Activated CD4-positive, alpha-beta T cell treated with anti-CD3 and anti-CD28 coated beads, Interleukin-2, Interleukin-6, amounts not matched to agents 100 ng/mL and 50 ng/mL, durations not matched to agents 16 hours and 8 hours (primary cell): ENCODE data around the gene PRDM11.
"Not testable (repeated sequence)": the region's sequence is repeated elsewhere in the genome, so short reads cannot be mapped to it uniquely, and the experiment has no call there.

Experiments used
- DNase-seq: peaks from one replicate; pipeline ENCODE4 v3.0.0-alpha.2; 2020

Gene PRDM11

DNA sequence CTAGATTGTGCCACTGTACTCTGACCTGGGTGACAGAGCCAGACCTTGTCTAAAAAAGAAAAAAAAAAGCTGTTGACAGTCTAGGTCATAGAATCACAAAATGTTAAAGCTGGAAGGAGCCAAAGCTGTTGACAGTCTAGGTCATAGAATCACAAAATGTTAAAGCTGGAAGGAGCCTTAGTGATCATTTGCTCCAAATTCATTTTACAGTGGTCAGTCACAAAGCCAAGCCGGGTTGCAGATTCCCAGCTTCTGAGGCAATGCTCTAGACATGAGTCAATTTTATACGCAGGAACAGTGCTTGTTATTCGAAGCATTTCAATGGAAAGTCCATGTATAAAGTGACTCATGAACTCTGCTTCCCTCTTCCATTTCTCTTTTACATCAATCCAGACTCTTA is 92.3 kb downstream of the PRDM11 start:
- no peak for DNase-seq

DNA sequence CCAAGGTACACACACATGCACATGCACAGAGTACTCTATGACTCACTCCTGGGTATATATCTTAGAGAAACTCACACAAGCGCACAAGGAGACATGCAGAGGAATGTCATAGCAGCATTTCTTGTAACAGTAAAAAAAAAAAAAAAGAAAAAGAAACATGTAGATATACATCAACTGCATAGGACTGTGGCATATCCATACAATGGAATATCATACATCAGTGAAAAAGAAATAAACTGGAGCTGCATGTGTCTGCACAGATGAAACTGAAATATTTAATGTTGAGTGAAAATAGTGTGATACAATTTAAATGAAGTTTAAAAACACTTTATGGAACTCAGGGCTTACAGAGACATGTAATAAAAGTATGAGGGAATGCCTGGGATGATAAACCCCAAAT is 93.3 kb downstream of the PRDM11 start:
- no peak for DNase-seq

DNA sequence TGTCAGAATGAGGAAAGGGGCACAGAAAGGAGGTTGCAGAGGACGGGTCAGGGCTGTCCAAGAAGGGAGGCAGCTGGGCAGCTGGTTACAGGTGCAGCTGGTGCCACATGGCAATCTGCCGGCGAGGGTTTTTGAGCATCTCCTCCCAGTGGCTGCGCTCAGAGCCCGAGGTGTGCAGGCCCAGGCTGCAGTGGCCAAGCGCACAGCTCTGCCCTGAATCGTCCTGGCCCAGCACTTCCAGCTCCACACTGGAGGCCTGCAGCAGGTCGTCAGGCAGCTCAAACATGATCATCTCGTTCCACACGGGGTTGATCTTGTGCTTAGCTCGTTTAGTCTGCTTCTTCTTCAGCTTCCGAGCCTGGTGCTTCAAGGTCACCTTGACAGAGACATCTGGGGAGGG is 97.5 kb downstream of the PRDM11 start:
- no peak for DNase-seq

DNA sequence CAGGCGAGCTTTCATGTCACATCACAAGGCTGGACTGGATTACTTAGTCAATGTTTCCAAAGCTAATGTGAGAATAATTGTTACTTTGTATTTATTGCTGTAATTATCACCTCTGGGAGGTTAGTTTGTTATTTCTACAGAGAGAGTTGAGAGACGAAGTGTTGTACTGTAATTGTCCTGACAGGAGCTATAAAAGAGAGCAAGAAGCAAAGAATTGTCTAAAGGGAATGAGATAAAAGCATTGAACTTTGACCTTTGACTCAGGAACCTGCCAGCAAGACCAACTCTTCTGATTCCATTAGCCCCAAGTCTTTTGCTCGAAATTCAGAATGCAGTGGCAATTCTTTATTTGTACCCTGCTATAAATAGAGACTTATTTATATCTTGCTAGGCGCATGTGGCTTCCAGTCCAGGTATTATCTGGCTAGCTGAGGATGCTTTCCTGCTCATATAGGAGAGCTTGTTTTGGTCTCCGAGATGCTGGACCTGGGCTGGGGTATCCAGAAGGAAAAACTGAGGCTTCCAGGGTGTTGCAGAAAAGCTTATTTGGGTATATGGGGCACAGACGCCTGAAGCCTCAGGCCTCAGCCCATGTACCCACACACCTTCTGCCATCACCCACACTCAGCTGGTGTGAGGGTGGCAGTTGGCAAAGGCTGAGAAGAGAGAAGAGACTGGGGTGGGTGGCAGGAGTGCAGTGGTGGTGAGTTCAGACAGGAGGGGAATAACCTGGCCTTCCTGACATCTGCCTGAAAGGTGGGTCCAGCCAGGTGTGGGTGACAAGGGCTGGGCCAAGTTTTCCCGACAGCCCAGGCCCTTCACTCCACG is 99.0 kb downstream of the PRDM11 start:
- no peak for DNase-seq

DNA sequence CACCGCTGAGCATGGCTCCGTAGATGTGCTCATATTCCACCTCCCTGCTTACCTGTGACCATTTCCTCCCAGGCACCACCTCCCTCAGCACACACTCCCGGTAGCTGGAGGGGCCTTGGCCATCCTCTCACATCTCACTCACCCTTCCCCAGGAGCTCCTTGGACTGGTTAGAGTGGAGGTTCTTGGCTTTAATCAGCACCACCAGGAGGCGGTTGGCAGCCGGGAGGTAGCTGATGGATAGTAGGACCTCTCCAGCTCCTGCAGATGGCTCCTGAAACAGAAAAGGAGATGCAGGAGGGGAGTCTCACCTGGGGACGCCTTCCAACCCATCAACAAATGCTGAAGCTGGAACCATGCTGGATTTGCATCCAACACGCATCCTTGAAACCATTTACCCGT is 99.8 kb downstream of the PRDM11 start:
- DNase-seq, result no peak

DNA sequence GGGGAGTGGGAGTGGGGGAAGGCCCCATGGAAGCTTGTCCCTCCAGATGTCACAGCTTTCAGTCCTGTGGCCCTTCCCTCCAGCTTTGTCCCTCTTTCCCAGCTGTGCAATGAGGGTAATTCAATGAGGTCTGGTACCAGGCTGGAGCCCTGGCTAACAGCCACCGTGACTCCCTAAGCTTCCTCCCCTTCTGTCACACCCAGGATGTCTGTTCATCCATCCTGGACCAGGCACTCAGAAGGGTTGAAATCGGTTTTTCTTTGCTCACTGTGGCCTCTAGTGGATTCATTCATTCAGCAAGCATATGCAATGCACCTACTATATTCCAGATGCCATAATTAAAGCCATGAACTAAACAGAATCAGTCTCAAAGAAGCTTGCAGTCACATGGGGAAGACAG is 101.0 kb downstream of the PRDM11 start:
- no peak for DNase-seq

DNA sequence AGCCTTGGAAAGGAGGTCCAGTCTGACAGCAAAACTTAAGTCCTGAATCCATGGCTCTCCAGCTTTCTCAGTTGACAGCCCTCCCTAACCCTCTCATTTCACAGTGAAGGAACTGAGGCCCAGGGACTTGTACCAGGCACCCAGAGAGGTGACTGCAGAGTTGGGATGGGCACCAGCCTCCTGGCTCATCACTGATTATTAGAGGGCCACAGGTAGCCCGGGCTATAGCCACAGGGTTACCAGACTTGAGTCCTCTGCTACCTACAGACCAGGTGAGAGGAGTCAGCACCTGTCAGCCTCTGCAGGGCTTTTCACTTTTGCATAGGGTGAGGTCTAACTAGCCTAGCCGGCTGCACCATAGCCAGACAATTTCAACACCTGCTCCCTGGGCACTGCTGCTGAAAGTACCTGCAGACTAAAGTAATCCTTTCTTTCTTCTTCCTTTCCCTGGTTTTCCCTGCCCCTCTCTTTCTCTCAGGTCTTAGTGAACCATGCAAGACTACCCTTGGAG is 102.1 kb downstream of the PRDM11 start:
- no peak for DNase-seq

DNA sequence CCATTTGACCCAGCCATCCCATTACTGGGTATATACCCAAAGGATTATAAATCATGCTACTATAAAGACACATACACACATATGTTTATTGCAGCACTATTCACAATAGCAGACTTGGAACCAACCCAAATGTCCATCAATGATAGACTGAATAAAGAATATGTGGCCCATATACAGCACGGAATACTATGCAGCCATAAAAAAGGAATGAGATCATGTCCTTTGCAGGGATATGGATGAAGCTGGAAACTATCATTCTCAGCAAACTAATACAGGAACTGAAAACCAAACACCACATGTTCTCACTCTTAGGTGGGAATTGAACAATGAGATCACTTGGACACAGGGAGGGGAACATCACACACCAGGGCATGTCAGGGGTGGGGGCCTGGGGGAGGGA is 102.9 kb downstream of the PRDM11 start:
- not testable (repeated sequence) for DNase-seq

DNA sequence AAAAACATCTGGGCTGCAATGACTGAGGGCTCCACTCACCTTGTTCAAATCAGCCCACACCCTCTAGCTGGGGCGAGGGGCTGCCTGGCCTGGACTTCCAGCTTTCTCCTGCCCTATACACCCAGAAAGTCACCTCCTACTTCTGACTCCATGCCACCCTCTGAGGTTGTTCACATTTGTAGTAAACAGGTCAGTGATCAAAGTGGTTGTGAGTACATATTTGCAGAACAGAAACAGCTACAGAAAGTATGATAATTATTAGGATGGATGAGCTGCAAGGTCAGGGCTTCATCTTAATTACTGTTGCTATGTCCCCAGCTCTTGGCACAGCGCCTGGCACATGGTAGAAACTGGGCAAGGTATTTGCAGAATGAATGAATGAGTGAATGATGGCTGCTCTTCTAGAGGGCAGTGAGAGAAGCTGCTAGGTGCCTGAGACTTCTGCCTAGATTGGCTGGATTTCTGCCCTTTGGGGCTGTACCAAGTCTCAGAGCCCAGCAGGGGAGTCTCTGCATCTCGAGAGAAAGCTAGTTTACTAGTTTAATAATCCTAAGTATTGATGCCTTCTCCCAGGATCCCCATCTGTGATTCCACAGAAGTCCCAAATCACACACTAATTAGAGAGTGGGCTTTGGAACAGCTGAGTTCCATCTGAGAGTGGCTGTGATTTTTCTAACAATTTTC is 103.7 kb downstream of the PRDM11 start:
- no peak for DNase-seq

DNA sequence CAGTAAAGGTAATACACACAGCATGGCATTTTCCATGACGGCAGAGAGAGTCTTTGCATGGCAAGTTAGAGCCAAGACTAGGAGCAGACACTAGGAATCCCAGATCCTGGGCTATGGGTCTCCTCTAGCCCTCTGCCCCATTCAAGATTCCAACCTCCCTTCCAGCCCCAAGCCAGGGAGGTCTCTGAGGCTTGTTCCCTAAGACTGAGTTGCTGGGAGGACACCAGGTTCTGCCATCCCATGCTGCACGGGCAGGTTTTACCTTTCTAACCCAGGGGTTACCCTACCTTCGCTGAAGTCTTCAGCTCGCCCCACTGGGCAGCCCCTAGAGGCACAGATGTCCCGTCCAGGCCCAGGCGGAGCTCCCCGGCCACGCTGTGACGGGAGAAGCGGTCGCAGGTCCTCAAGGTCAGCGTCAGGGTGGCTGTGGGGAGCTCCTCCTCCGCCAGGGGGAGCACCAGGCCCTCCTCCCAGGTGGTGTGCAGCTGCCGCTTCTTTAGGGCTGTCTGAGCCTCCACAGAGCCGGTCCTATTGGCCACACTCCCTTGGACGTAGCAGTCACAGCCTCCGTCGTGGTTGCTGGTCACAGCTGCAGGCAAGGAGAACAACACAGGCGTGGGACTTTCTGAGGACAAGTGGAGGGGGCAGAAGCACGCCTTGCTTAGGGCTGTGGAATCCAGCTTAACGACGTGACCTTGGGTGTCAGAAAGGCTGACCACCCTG is 105.9 kb downstream of the PRDM11 start:
- peak; percentile 46 for DNase-seq

DNA sequence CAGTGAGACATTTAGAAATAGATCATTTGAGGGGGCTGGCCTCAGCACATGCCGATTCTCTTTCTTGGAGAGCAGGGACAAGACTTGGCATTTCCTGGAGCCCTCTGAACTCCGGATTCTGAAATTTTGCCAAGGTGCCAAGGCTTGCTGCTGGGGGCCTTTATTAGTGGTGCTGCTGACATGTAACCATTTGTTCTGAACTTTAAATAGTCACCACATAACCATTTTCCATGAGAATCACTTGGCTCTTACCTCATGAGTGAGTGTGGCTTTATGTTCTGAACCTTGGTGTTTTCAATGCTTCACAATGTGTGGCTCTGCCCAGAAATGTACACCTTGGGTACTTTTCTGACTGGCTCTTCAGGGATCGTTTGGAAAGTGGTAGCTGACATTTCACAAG is 106.4 kb downstream of the PRDM11 start:
- DNase-seq, result no peak

DNA sequence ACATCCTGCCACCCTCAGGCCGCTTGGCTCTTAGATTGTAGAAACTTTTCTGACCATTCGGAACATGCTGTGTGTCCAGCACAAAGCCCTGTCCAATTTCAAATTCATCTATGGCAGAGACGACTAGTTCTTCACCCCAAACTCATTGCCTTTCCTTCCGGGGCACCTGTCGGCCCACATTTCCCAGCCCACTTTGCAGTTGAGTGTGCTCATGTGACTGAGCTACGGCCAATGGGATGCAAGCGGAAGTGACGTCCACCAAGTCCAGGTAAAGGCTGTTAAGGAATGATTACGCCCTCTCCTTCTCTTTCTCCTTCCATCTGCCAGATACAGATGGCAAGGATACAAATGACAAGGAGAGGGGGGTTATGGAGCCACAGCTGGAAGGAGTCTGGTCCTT is 107.2 kb downstream of the PRDM11 start:
- DNase-seq, result no peak

DNA sequence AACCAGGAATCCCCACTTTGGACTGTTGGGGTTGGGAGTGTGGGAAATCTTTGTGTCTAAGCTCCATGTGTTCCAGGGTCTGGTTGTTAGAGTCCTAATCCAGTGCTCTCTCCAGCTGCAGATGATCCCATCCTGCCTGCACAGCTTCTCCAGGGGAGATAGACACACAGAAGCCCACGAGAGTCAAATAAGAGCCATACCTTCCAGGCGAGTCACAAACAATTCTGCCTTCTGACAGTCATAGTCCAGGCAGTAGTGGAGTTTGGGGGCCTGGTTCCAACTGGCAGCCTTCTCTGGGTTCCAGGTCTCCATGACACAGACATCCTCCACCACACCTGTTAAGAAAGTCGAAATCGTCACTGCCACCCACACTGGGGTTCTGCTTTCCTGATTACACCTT is 107.6 kb downstream of the PRDM11 start:
- DNase-seq, result no peak

DNA sequence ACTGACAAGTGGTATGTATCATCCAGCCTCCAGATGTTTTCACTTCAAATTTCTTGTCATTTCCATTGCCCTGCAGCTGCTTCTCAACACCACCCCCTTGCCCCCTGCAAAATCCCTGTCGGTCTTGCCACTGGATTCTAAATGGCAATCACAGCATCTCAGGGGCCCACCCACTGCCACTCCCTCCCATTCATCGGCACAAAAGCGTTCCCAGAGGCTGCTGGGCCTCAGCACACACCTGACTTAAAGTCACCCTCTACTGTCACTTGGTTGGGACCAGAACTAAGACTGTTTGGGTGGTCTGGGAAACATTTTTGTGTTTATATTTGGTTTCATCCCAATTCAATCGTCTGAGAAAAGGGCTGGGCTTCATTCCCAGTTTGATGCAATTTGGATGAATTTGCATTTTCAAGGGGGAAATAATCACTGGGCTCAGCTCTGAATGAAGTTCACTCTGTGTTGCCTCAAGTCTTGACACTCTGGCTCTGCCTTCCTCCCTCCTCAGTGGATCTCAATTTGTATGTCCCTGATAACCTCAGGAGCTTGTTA is 112.6 kb downstream of the PRDM11 start:
- no peak for DNase-seq

DNA sequence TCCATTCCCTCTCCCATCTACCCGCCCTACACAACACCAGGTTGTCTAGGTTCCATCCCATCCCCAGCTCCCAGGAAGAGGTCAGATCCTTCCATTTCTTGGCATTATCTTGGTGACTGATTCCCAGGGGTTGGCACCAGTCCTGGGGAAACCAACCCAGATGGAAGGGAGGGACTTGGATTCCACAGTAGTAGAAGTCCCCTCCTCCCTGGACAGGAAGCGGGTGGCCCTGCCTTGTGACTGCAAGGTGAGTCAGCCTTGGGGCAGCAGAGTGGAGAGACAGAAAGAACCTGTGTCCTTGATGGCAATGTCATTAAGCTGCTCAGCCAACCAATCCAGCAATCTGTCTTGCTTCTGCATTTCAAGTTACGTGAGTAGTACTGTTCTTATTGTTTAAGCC is 113.2 kb downstream of the PRDM11 start:
- no peak for DNase-seq

DNA sequence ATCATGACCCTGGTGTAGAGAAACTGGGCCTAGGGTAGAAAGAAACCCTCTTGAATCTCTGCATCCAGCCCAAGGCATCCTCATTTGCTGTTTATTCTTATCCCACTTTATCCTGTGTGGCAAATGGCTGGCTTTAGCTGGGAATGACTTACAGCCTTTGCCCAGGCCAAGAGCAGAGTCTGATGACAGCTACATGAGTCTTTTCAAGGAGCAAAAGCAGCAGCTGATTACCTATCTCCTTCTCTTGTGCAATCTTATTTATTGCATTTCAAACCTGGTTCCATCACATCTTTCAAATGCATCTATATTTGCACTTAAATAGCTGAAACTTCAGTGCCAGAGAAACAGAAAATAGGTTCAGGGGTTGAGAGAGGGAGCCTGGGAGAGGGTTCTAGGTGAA is 113.6 kb downstream of the PRDM11 start:
- no peak for DNase-seq

DNA sequence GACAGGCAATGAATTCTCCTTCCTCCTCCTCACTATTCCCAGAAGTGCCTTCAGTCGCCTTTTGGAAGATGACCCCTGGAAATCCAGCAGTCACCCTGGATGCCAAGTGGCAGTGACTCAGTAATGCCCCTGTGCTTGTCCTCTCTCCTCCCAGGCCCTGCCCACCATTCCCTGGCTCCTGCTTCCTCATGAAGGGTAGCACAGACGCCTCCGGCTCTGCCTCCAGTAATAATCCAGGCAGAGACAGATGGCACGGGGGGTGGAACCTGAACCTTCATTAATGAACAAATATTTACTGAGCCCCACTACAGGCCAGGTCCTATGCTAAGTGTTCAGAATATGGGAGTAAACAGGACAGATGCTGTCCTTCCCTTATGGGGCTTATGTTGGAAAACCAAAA is 116.5 kb downstream of the PRDM11 start:
- no peak for DNase-seq

DNA sequence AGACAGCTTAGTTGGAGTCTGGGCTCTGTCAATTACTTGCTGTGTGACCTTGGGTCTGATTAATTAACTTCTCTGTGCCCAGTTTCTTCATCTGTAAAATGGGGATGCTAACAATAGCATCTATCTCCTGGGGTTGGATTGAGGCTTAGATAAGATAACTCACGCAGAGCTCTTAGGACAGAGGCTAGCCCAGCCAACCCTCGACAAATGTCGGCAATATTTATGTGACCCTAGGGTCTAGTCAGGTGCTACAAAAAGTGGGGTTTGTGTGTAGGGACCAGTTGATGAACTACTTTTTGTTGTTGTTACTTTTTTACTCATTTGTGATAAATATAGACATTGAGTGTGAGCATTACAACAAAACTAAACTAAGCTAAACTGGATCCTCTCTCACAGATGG is 117.3 kb downstream of the PRDM11 start:
- DNase-seq, result no peak

DNA sequence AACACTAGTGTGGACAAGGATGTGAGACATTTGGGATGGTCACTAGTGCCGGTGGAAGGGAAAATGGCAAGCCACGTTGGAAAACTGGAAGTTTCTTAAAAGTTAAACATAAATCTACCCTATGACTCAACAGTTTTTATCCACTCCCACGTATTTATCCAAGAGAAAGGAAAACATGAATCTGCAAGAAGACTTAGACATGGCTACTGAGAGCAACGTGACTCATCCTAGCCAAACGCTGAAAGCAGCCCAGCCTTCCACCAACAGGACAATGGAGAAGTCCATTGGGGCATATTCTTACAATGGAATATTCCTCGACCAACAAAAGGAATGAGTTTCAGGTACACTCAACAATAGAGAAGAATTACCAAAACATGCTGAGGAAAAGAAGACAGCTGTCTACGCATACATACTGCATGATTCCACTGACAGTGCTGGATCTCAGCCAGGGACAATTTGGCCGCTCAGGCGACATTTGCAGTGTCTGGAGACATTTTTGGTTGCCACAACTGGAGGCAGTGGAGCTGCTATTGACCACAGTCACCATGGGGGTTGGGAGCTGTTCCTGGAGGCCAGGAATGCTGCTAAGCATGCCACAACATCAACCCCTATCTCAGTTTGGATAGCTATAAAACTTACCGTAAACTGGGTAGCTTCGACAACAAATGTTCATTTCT is 118.5 kb downstream of the PRDM11 start:
- no peak for DNase-seq

DNA sequence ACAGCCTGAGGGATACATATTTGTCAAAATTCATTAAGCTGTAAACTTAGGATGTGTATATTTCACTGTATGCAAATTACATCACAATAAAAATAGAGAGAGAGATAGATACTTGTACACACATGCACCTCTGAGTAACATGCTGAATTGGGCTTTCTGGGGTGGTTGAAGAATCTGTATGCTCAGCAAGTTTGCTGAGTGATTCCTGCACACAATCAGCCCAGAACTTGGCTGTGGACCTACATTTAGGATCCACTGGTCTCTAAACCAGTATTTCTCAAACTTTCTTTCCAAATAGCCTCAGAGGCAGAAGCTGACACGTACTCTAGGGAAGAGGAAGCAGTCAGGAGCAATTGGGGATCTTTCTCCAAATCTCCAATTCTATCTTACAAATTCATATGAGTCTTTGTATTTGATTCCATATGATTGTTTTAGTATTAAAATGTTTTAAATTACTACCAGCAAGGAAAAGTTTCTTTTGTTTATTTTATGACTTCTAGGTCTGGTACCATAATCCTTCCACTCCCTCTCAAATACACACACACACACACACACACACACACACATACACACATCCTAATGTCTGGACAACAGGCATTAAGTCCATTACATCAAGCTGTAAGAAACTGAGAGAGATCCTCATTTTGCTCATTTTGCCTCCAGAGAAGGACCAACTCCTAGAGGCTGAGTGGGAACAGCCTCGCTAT is 119.7 kb downstream of the PRDM11 start:
- no peak for DNase-seq

DNA sequence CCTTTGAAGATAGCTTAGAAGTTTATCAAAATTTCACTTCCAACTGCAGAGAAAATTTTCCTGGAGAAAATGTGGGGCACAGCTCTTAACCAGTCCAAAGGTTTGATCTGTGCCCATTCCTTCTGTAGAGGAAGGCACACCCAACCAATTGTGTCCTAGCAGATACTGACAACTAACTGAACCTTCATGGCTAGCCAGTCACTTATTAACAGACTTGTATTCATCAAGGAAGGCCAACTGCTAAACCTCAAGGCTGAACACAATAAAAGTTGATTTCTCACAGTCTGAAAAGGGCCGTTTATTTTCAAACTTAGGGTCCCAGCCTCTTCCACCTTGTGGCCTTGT is 120.2 kb downstream of the PRDM11 start:
- DNase-seq, result no peak

DNA sequence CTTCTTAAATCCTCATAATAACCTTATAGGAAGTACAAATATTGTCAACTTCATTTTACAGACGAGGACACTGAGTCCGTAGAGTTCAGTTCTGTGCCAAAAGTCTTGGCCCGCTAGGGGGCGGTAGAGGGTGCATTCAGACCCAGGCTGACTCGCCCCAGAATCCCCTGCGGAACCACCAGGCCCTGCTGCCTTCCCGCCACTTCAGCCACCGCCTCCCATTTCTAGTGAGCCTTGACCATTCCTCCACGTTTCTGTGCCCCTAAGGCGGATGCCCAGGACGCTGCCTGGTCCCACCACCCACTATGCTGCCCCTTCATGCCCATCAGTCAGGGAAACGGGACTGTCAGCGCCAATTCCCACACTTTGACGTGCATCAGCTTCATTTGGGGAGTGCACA is 120.6 kb downstream of the PRDM11 start:
- peak; percentile 46 for DNase-seq
